K562 (cell line): ENCODE results near the gene MTFMT. TPM values are rescaled to one million over a fixed set of nuclear protein-coding genes. Genes with fewer than 3 reads are reported as not detected.
A peak's percentile ranks its signal among the peaks of the same experiment; 100 is the strongest.
"Not testable (repeated sequence)": the region's sequence is repeated elsewhere in the genome, so short reads cannot be mapped to it uniquely, and the experiment has no call there.

ENCODE experiments used
- ATAC-seq: fragments of 200-7000 bp; cut with Tn5 transposase; 3 replicates; pipeline ENCODE4 v1.9.1; 2020; ENCODE audit warnings: moderate library complexity
- BruUV-seq: library from RNA; stranded (reverse); fragments of 400-500 nt; replicated peaks from 2 replicates; lab custom pipeline; 2021; lab: Mats Ljungman, UMichigan
- CTCF ChIA-PET: fragments of 300-600 bp; formaldehyde crosslinking; extraction: SDS; loops from one replicate; lab custom pipeline; 2021; ENCODE audit warnings: low intra/inter-chr PET ratio; lab: Yijun Ruan, JAX
- POLR2A ChIA-PET: fragments of 300-600, 350-650 bp; sonication (Branson Sonifier 250); formaldehyde crosslinking; extraction: SDS; loops from one replicate; lab custom pipeline; 2021; ENCODE audit warnings: antibody characterized with exemption, inconsistent platforms; lab: Yijun Ruan, JAX
- DNase-seq, 4 experiments: peaks; one replicate each; pipeline versions ENCODE4 v3.0.0 to v3.0.0-alpha.2; 2011 to 2018; ENCODE audit warnings: low spot score in 3 of 4, mixed read lengths in 3 of 4; ENCODE audit errors: extremely low read depth in 1 of 4
- FAIRE-seq: peaks from 2 replicates; lab custom pipeline; 2011; peaks lifted over from hg19 to GRCh38; lab: Jason Lieb, UNC
- H2AFZ ChIP-seq: 2 replicates; pipeline ENCODE4 v1.6.0; 2011; ENCODE audit warnings: low read depth, low read length, control low read depth, inconsistent platforms
- H3K27ac ChIP-seq: fragments of 200-600 bp; 3 replicates; pipeline ENCODE4 v1.8.0; 2011; ENCODE audit warnings: low read depth, mild to moderate bottlenecking, control low read depth, inconsistent platforms, low read length, moderate library complexity, mixed read lengths; ENCODE audit errors: extremely low read depth
- H3K27me3 ChIP-seq, 2 experiments: fragments of 300-600 bp in 1 of 2; 2 replicates in 1 of 2; 3 replicates in 1 of 2; pipeline versions ENCODE4 v1.6.0 to v1.8.0; 2011; ENCODE audit warnings: inconsistent platforms in 2 of 2, low read length in 2 of 2, mild to moderate bottlenecking in 1 of 2, mixed read lengths in 1 of 2, moderate library complexity in 1 of 2; ENCODE audit not compliant: control insufficient read depth in 2 of 2, insufficient read depth in 2 of 2
- H3K36me3 ChIP-seq: fragments of 300-600 bp; 3 replicates; pipeline ENCODE4 v1.8.0; 2011; ENCODE audit warnings: mild to moderate bottlenecking, low read length, inconsistent platforms; ENCODE audit not compliant: control insufficient read depth, insufficient read depth
- H3K4me1 ChIP-seq, 2 experiments: fragments of 200-600 bp in 1 of 2; replicated peaks in 1 of 2; 2 replicates in 1 of 2; 3 replicates in 1 of 2; pipeline versions ENCODE4 v1.5.1 to v1.8.0; 2011; ENCODE audit warnings: inconsistent platforms in 2 of 2, low read length in 2 of 2, mild to moderate bottlenecking in 1 of 2, mixed read lengths in 1 of 2, moderate library complexity in 1 of 2; ENCODE audit not compliant: control insufficient read depth in 2 of 2, insufficient read depth in 2 of 2
- H3K4me2 ChIP-seq: 2 replicates; pipeline ENCODE4 v1.6.1; 2011; ENCODE audit warnings: low read length, control low read depth, inconsistent platforms, mixed read lengths; ENCODE audit not compliant: insufficient read depth
- H3K4me3 ChIP-seq: fragments of 200-600 bp; sonication (generic), shearing (Covaris generic); 2 replicates; pipeline ENCODE4 v1.5.1; 2016; ENCODE audit warnings: control low read depth, inconsistent platforms
- H3K79me2 ChIP-seq: fragments of 200-600 bp; 3 replicates; pipeline ENCODE4 v1.8.0; 2011; ENCODE audit warnings: low read length, inconsistent platforms; ENCODE audit not compliant: control insufficient read depth, insufficient read depth
- H3K9ac ChIP-seq, 2 experiments: 2 replicates each; pipeline versions ENCODE4 v1.6.0 to v1.6.1; 2011; ENCODE audit warnings: low read depth in 2 of 2, low read length in 2 of 2, control low read depth in 1 of 2, inconsistent platforms in 1 of 2, mild to moderate bottlenecking in 1 of 2, mixed read lengths in 1 of 2; ENCODE audit not compliant: insufficient read depth in 1 of 2
- H3K9me1 ChIP-seq: one replicate; pipeline ENCODE4 v1.6.0; 2011; ENCODE audit warnings: inconsistent platforms, mild to moderate bottlenecking, low read length, moderate library complexity; ENCODE audit not compliant: control insufficient read depth, insufficient read depth
- H3K9me3 ChIP-seq: replicated peaks from 2 replicates; pipeline ENCODE4 v1.5.1; 2011; ENCODE audit warnings: low read depth, low read length, inconsistent platforms; ENCODE audit not compliant: control insufficient read depth, insufficient read depth
- H4K20me1 ChIP-seq: replicated peaks from 2 replicates; pipeline ENCODE4 v1.6.1; 2011; ENCODE audit warnings: low read length, inconsistent platforms, mixed read lengths; ENCODE audit not compliant: control insufficient read depth, insufficient read depth
- CREM ChIP-seq: IDR thresholded peaks from 2 replicates; pipeline ENCODE4 v1.6.1; 2014; ENCODE audit warnings: antibody characterized with exemption, low read depth
- EGR1 ChIP-seq: fragments of 450-650 bp; conservative IDR thresholded peaks from 2 replicates; pipeline ENCODE4 v1.6.1; 2017; ENCODE audit warnings: mild to moderate bottlenecking
- FOSL1 ChIP-seq: fragments of 200-800 bp; sonication (Bioruptor generic); conservative IDR thresholded peaks from 2 replicates; pipeline ENCODE4 v1.6.1; 2016; ENCODE audit warnings: missing genetic modification characterization, missing compliant biosample characterization
- RAD51 ChIP-seq: fragments of 450-650 bp; IDR thresholded peaks from 2 replicates; pipeline ENCODE4 v1.7.1; 2016; ENCODE audit warnings: low read depth, mild to moderate bottlenecking, borderline replicate concordance
- WGBS: fragments of 100-300 bp; shearing (Covaris generic); methylation state at CpG from one replicate; pipeline ENCODE4 v1.1.6; 2016; ENCODE audit warnings: low coverage, mixed read lengths; ENCODE audit not compliant: insufficient coverage; ENCODE audit errors: missing lambda C conversion rate; 5-methylcytosine and 5-hydroxymethylcytosine counted together
- in situ Hi-C: fragments of 300-500 bp; cut with MboI; formaldehyde crosslinking; loops from 4 replicates; pipeline ENCODE4 v1.15.0; 2018; ENCODE audit warnings: inconsistent platforms, mixed read lengths
- intact Hi-C: fragments of 100-400 bp; cut with micrococcal nuclease; formaldehyde crosslinking; loops from 2 replicates; pipeline ENCODE4 v1.14.2; 2022
- polyA plus RNA-seq, 8 experiments: library from polyadenylated mRNA; depleted of rRNA in 4 of 8; stranded (reverse) in 5 of 8; unstranded in 3 of 8; fragments of >200 nt; fragmentation: Nextera tagmentation in 2 of 8; fragmentation: Illumina TruSeq in 1 of 8; extraction: Ambion mirVana in 2 of 8; extraction: Trizol in 1 of 8; gene quantifications; 2 replicates each; pipeline versions ENCODE4 v1.2.1 to v1.2.3, GENCODE V29; 2011 to 2014; ENCODE audit warnings: inconsistent platforms in 1 of 8, missing spikeins in 1 of 8
- total RNA-seq, 7 experiments: library from RNA; depleted of rRNA in 6 of 7; stranded (reverse); fragments of >200 nt in 6 of 7; fragmentation: Illumina TruSeq in 2 of 7; extraction: Trizol in 2 of 7; gene quantifications; 2 replicates each; pipeline versions ENCODE4 v1.2.1 to v1.2.3, GENCODE V29; 2011 to 2021; ENCODE audit warnings: low replicate concordance in 1 of 7
- TF ChIP-seq, protein P1 (sequence below), 2 experiments: fragments of 450-650 bp in 1 of 2; sonication (generic) in 1 of 2; formaldehyde crosslinking in 1 of 2; IDR thresholded peaks in 1 of 2; conservative IDR thresholded peaks in 1 of 2; 2 replicates each; pipeline versions ENCODE4 v1.6.1 to v1.8.1; 2016 to 2023; ENCODE audit warnings: mild to moderate bottlenecking in 2 of 2, moderate library complexity in 2 of 2, inconsistent platforms in 1 of 2, missing genetic modification reagents in 1 of 2
- TF ChIP-seq, protein P2 (sequence below): fragments of 450-650 bp; formaldehyde crosslinking; IDR thresholded peaks from 2 replicates; pipeline ENCODE4 v1.4.0; 2020; ENCODE audit warnings: mild to moderate bottlenecking, mixed read lengths

MTFMT gene
- total and polyA plus RNA-seq, 9 of the 15 experiments (the other 6 are each of a cell fraction or from before 2014, with no cell fraction given), result 1.4 to 31.1 (median 16.2) TPM

DNA sequence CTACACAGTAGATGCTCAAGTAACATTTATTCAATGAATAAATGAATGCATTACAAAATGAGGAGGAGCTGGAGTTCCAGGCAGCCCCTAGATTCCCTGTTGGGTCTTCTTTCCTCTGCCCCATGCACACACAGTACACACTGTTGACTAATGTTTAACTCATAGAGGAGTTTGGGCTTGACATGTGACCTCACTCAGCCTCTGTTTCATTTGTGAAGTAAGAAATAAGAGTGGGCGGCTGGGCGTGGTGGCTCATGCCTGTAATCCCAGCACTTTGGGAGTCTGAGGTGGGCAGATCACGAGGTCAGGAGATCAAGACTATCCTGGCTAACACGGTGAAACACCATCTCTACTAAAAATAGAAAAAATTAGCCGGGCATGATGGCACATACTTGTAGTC, 14.8 kb upstream of the MTFMT start:
- peak in 1 of 4 experiments; percentile 41 for DNase-seq
- H4K20me1 ChIP-seq, H3K9ac ChIP-seq: not testable (repeated sequence)
- TF ChIP-seq, protein P1, sequence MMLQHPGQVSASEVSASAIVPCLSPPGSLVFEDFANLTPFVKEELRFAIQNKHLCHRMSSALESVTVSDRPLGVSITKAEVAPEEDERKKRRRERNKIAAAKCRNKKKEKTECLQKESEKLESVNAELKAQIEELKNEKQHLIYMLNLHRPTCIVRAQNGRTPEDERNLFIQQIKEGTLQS (IDR thresholded peaks at IDR 0.05), result 0 out of 2 replicates have a peak, but pooled peaks have one; percentile 9
- TF ChIP-seq, protein P1 (CRISPR knock-in tag; conservative IDR thresholded peaks at IDR 0.05), result not testable (repeated sequence)
- TF ChIP-seq, protein P2, sequence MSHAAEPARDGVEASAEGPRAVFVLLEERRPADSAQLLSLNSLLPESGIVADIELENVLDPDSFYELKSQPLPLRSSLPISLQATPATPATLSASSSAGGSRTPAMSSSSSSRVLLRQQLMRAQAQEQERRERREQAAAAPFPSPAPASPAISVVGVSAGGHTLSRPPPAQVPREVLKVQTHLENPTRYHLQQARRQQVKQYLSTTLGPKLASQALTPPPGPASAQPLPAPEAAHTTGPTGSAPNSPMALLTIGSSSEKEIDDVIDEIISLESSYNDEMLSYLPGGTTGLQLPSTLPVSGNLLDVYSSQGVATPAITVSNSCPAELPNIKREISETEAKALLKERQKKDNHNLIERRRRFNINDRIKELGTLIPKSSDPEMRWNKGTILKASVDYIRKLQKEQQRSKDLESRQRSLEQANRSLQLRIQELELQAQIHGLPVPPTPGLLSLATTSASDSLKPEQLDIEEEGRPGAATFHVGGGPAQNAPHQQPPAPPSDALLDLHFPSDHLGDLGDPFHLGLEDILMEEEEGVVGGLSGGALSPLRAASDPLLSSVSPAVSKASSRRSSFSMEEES (CRISPR knock-in tag), result 0 out of 2 replicates have a peak, but pooled peaks have one; percentile 22
- TF ChIP-seq CREM (peak; percentile 38), EGR1 (peak; percentile 88), FOSL1 (tag) (0 out of 2 replicates have a peak, but pooled peaks have one; percentile 21), RAD51 (0 out of 2 replicates have a peak, but pooled peaks have one; percentile 16)
- TF ChIP-seq, all 486 proteins: peak for 6; not testable (repeated sequence) for 480
- CTCF ChIA-PET, H3K27ac ChIP-seq, BruUV-seq, H3K4me1 ChIP-seq, H3K9me1 ChIP-seq, ATAC-seq, intact Hi-C loops, H3K79me2 ChIP-seq, H3K36me3 ChIP-seq, H3K4me2 ChIP-seq, H2AFZ ChIP-seq, H3K4me3 ChIP-seq, in situ Hi-C loops, H3K9me3 ChIP-seq, H3K27me3 ChIP-seq: not testable (repeated sequence)
- peak; percentile 32 for FAIRE-seq
- WGBS, result 9% methylated on average over 4 of the region's 5 CpGs
- POLR2A ChIA-PET, result interaction anchor here (1.6 kb wide), 1 partner anchor 11 kb away, joined by 3 read pairs; no protein-coding TSS in a partner anchor
